GM19035 (cell line): ENCODE results near the gene SSR4.
"Not testable (repeated sequence)": the region's sequence is repeated elsewhere in the genome, so short reads cannot be mapped to it uniquely, and the experiment has no call there.

ENCODE experiments used
- ATAC-seq: cut with Tn5 transposase; IDR thresholded peaks from one replicate; pipeline ENCODE4 v1.9.1; 2021; ENCODE audit not compliant: unreplicated experiment

Gene SSR4

GRCh38 chrX:153794018-153794896, at the start of gene SSR4, which contains the start of gene IDH3G:
TSS of gene SSR4 (plus strand) at chrX:153794668. CDS start at chrX:153794688, 20 bp downstream.
TSS of gene IDH3G (minus strand) at chrX:153794375. CDS start at chrX:153794326, 49 bp downstream.
- peak; percentile 91 for ATAC-seq

GRCh38 chrX:153745067-153745433, 49.4 kb upstream of the SSR4 start:
- ATAC-seq: not testable (repeated sequence)

GRCh38 chrX:153746359-153746758, 48.1 kb upstream of the SSR4 start:
- ATAC-seq: no peak

GRCh38 chrX:153746991-153747390, 47.5 kb upstream of the SSR4 start:
- not testable (repeated sequence) for ATAC-seq

- not testable (repeated sequence) for ATAC-seq
Measured at GRCh38 chrX:153749017-153749416, 45.5 kb upstream of the SSR4 start.

GRCh38 chrX:153750127-153750774, 44.2 kb upstream of the SSR4 start:
- ATAC-seq: no peak

- ATAC-seq: no peak
Measured at GRCh38 chrX:153755136-153755535, 39.3 kb upstream of the SSR4 start.

- ATAC-seq: no peak
Measured at GRCh38 chrX:153761863-153762262, 32.6 kb upstream of the SSR4 start.

- no peak for ATAC-seq
Measured at GRCh38 chrX:153762626-153763173, 31.8 kb upstream of the SSR4 start.

GRCh38 chrX:153763298-153763932, 31.1 kb upstream of the SSR4 start:
- no peak for ATAC-seq

GRCh38 chrX:153763989-153764755, 30.3 kb upstream of the SSR4 start, which contains the start of gene PLXNB3:
TSS of gene PLXNB3 (plus strand) at chrX:153764249. CDS start at chrX:153765536, 1,287 bp downstream.
- ATAC-seq: no peak

GRCh38 chrX:153764786-153765137, 29.7 kb upstream of the SSR4 start:
- ATAC-seq: no peak

GRCh38 chrX:153765138-153766079, 29.1 kb upstream of the SSR4 start:
- no peak for ATAC-seq

GRCh38 chrX:153766098-153766817, 28.2 kb upstream of the SSR4 start:
- ATAC-seq: no peak

GRCh38 chrX:153766871-153767673, 27.4 kb upstream of the SSR4 start:
- ATAC-seq: no peak

- ATAC-seq: no peak
Measured at GRCh38 chrX:153767674-153768055, 26.8 kb upstream of the SSR4 start.

- no peak for ATAC-seq
Measured at GRCh38 chrX:153768311-153769157, 25.9 kb upstream of the SSR4 start.
